Activated CD8-positive, alpha-beta memory T cell treated with anti-CD3 and anti-CD28 coated beads, Interleukin-2, amount 50 U/mL, for 1 hour (primary cell): Measurements from ENCODE around the gene MEX3C.
A peak's percentile ranks its signal among the peaks of the same experiment; 100 is the strongest.

Experiments
- DNase-seq: peaks from one replicate; pipeline ENCODE4 v3.0.0-alpha.2; 2020; ENCODE audit errors: extremely low read depth

MEX3C gene

GRCh38 chr18:51153659-51154371, 43.7 kb downstream of the MEX3C start:
- DNase-seq = no peak

DNA sequence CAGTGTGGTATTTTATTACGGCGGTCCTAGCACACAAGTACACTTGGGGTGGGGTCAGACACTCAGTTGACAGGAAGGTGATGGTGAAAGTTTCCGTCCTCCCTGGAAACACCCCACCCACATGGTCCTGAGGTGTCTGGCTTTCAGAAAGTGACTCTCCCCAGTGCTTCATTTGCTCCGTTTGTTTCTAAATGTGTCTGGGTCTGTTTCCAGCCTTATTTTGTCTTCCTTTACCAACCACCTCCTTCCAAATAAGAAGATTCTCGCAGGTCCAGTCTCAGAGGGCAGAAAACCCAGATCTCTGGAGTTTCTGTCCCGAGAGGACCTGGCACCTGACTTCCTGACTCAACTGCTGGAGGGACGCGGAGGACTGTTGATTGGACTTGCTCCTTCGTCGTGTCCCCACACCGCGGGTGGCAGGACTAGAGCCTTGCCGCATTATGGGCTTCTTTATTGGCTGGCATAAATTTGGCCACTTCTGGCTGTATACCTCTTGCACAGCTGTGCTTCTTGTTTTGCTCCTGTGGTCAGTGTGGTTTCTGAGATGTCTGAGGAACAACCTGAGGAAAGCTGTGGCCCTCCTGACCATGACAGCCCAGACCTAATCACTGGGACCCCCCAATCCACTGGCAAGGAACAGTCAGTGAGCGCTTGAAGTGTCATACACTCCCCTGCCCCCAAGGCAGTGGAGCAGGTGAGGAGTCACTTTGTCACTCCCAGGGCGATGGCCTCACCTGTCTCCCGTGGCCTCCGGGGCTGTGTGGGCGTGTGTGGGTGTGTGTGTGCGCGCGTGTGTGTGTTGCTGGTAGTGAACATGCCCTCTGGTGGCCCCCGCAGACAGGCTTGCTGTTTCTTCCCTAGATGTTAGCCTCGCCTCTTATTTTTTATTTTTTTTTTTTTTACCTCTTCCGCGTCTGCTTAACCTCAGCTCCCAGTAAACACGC, 45.6 kb downstream of the MEX3C start:
- peak; percentile 49 for DNase-seq

DNA sequence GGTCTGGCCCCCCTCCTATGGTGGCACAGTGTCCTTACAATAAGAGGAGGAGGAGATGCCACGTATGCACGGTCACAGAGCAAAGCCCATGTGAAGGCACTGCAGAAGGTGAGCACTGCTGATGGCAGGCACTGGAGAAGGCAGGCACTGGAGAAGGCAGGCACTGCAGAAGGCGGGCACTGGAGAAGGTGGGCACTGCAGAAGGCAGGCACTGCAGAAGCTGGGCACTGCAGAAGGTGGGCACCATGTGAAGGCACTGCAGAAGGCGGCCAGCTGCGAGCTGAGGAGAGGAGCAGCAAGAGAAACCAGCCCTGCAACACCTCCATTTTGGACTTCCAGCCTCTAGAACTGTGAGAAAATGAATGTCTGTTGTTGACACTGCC, 46.3 kb downstream of the MEX3C start:
- no peak for DNase-seq

- DNase-seq = no peak
Observed at GRCh38 chr18:51150113-51150700, 47.3 kb downstream of the MEX3C start.

GRCh38 chr18:51149670-51150069, 47.8 kb downstream of the MEX3C start:
- DNase-seq = no peak

DNA sequence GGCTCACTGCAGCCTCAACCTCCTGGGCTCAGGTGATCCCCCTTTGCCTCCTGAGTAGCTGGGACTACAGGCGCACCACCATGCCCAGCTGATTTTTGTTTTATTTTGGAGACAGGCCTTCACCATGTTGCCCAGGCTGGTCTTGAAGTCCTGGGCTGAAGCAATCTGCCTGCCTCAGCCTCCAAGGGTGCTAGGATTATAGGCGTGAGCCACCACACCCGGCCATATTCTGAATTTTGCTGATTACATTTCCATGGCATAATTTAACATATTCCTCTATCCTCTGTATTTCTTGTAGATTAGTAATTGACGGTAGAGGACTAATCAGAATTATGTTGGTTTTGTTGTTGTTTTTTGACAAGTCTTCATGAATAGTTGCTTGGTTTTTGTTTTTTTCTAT, 50.6 kb downstream of the MEX3C start:
- DNase-seq = no peak

DNA sequence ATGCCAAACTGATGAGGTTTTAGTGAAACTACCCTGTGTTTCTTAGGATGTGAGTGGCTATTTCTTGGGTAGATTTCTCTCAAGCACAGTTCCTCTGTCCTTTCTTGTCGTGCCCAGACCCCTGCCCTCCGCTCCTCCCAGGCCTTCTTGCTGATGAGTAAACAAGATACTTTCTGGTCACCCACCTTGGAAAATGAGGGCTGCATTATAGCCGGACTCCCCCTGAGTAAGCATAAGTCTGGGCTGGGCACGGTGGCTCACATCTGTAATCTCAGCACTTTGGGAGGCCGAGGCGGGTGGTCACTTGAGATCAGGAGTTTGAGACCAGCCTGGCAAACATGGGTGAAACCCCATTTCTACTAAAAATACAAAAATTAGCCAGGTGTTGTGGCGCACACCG, 58.5 kb downstream of the MEX3C start:
- DNase-seq = no peak

GRCh38 chr18:51137891-51138290, 59.6 kb downstream of the MEX3C start:
- no peak for DNase-seq

GRCh38 chr18:51137026-51137729, 60.3 kb downstream of the MEX3C start:
- DNase-seq = no peak

- DNase-seq = no peak
Observed at GRCh38 chr18:51135795-51136194, 61.7 kb downstream of the MEX3C start.

DNA sequence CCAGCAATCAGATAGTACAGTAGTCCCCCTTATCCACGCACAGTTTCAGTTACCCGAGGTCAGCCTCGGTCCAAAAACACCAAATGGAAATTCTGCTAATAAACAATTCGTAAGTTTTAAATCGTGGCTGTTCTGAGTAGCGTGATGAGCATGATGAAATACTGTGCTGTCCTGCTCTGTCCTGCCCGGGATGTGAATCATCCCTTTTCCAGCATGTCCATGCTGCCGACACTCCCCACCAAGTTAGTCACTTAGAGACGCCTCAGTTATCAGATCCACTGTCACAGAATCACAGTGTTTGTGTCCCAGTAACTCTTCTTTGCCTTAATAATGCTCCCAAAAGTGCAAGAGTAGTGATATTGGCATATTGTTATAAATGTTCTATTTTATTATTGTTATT, 62.1 kb downstream of the MEX3C start:
- no peak for DNase-seq

DNA sequence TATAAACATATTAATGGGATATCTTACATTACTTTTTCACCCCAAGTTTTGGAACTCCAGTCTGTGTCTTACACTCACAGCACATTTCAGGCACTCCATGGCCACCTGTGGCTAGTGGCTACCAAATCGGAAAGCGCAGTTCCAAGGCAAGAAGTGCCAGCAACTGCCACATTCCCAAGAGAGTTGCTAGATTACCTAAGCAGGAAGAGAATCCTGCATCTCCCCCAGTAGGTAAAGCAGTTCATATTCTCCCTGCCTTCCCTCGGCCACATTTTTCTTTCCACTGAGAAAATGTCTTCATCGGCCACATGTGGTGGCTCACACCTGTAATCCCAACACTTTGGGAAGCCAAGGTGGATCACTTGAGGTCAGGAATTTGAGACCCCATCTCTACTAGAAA, 62.8 kb downstream of the MEX3C start:
- DNase-seq = no peak

DNA sequence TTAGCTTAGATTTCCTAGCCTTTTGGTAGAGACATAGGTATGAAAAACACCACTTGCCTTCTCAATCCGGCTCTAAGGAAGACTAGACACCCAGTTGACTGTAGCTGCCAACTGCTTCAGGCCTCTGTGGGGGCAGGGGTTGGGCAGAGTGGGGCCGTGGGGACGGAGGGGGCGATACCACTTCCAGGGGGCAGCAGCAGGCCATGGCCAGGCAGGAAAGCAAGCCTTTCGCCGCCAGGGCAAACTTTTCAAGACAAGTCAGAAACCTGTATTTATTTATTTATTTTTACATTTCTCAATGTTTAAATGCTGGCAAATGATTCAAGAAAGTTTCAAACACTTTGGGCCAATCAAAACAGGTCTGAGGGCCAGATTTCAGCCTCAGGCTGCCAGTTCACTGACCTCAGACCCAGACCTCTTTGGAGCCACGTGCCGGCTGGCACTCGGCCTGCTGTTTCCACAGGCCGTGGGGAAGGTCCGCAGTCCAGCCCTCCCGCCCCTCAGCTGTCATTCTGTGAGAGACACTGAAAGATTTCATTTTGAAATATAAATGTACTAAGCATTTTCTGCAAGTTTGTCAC, 63.8 kb downstream of the MEX3C start:
- DNase-seq = no peak

DNA sequence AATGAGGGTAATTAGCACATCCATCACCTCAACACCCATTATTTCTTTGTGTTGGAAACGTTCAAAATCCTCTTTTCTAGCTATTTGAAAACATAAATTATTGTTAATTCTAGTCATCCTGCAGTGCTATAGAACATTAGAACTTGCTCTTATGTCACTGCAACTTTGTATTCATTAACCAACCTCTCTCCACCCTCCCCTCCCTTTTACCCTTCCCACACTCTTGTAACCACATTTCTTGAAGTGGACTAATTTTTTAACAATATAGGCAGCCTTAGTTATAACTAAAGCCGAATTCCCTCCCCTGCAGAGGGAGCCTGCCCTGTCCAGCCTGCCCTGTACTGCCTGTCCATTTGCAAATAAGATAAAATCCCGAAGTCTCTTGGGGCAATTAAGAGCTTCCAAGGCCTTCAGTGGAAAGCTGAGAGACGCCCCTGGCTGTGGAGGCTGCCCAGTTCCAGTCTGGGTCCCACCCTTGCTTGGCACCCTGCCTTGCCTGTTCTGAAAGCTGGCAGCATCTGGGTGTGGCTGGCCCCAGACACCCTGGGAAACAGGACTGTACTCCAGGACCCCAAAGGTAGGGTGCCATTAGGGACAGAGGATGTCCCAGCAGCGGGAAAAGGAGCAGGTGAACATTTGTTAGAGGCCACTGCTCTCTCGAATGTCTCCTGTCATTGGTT, 65.1 kb downstream of the MEX3C start:
- no peak for DNase-seq

DNA sequence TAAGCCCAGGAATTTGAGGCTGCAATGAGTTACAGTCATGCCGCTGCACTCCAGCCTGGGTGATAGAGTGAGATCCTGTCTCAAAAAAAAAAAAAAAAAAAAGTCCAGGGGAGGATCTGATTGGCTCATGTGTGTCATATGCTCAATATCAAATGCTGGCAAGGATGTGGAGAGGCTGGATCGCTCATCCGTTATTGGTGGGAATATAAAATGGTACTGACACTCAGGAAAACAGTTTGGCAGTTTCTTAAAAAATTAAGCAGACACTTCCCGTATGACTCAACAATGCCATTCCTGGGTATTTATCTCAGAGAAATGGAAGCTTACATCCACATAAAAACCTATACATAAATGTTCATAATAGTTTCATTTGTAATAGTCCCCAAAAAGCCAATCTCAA, 68.9 kb downstream of the MEX3C start:
- DNase-seq = no peak

DNA sequence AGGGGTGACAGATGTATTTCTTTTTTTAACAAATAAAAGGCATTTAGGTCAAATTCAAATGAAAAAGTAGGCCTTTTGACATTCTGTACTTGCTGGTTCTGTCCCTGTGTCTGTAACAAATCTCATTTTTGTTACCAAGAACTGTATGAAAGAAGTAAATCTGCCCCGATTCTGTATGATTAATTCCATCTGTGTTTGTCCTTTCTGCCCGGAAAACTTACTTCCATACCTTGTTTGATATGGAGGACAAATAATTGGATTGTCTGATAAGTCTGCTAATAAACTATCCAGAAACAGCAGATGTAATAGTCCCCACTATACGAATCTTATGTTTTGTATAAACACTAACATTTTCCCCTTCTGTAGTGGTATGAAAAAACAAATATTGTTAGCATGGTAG, 69.8 kb downstream of the MEX3C start:
- no peak for DNase-seq

DNA sequence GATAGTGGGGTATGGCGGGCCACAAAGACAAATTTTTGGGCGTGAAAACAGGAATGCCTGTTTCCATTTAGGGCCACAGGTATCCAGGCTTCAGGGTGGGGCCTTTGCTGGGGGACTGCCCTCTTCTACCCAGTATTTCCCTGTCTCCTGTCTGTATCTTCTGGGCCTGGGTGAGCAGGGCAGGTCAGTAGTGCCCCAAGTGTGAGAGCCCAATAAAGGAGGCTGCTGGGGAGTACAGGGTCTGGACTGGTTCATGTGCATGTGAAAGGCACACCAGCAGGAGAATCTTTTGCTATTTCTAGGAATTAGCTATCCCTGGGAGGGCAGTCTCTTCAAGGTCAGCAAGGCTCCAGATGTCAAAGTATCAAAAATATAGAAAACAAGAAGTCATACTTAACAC, 71.5 kb downstream of the MEX3C start:
- DNase-seq = no peak
